HG03432 (cell line): Measurements from ENCODE around the gene KRT13.
A peak's percentile ranks its signal among the peaks of the same experiment; 100 is the strongest.

Experiments used
- ATAC-seq: cut with Tn5 transposase; IDR thresholded peaks from one replicate; pipeline ENCODE4 v1.9.1; 2021; ENCODE audit warnings: mild to moderate bottlenecking, moderate library complexity; ENCODE audit not compliant: unreplicated experiment

Gene KRT13

DNA sequence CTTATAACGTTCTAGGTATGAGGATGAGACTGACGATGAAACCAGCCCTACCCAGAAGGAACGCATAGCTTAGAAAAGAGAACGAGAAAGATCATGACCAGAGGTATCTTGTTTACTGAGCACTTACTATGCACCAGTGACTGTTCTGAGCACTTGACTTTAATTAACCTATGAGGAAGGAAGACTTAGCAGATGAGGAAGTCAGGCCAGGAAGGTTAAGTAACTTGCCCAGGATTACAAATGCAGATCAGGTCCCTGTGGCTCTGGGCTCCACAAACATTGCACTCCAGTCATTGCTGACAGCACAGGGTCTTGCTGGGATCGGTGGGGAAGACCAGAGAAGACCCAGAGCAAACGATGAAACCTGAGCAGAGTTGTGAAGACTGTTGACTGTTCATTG, 7.1 kb downstream of the KRT13 start:
- ATAC-seq: no peak

GRCh38 chr17:41496803-41497484, 8.5 kb downstream of the KRT13 start:
- peak; percentile 55 for ATAC-seq

GRCh38 chr17:41494524-41494923, 10.9 kb downstream of the KRT13 start:
- ATAC-seq: no peak

DNA sequence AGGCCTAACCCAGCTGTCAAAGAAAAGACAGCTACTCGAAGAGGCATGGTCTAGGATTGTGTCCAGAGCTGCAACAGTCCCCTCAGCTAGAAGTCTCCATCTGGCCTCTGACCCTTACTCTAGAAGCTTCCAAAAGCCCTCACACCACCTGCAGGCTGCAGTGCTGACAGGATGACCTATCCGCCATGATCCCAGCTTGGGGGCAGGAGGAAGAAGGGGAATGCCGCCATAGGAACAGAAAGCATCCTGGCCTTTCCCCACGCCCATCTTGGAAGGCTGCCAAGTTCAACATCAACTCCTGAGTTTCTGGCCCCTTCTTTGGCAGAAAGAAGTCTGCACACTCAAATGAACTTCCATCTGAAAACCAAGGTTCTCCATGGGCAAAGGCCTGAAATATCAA, 12.6 kb downstream of the KRT13 start:
- ATAC-seq: no peak

DNA sequence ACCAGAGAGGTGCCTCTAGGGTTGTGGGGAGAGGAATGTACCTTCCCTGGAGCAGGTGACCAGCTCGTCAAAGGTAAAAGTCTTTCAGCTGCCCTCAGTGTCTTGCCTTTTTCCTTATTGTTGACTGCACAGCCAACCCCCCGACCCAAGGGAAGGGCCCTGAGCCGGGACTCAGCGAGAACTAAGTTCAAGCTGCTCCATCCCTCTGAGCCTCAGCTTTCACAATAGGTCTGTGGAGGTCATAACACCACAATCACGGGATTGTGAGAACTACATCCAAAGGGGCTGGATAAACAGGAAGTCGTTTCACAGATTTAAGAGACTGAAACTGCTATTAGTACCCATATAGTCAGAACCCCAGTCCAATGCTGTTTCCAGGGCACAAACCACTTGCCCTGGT, 13.1 kb downstream of the KRT13 start:
- no peak for ATAC-seq

GRCh38 chr17:41491476-41491875, 13.9 kb downstream of the KRT13 start:
- ATAC-seq: no peak

- no peak for ATAC-seq
These were observed 15.1 kb downstream of the KRT13 start for GRCh38 chr17:41490000-41490990.

- ATAC-seq: no peak
These were observed 15.9 kb downstream of the KRT13 start, which contains the start of gene KRT36 for GRCh38 chr17:41489531-41489930. Gene KRT36, minus strand, starts transcription at chr17:41489910. Its CDS starts 46 bp downstream, at chr17:41489864.

- no peak for ATAC-seq
These were observed 18.4 kb downstream of the KRT13 start for GRCh38 chr17:41486809-41487530.

GRCh38 chr17:41486316-41486715, 19.1 kb downstream of the KRT13 start:
- no peak for ATAC-seq

- ATAC-seq: no peak
These were observed 20.2 kb downstream of the KRT13 start for GRCh38 chr17:41484920-41485904.

DNA sequence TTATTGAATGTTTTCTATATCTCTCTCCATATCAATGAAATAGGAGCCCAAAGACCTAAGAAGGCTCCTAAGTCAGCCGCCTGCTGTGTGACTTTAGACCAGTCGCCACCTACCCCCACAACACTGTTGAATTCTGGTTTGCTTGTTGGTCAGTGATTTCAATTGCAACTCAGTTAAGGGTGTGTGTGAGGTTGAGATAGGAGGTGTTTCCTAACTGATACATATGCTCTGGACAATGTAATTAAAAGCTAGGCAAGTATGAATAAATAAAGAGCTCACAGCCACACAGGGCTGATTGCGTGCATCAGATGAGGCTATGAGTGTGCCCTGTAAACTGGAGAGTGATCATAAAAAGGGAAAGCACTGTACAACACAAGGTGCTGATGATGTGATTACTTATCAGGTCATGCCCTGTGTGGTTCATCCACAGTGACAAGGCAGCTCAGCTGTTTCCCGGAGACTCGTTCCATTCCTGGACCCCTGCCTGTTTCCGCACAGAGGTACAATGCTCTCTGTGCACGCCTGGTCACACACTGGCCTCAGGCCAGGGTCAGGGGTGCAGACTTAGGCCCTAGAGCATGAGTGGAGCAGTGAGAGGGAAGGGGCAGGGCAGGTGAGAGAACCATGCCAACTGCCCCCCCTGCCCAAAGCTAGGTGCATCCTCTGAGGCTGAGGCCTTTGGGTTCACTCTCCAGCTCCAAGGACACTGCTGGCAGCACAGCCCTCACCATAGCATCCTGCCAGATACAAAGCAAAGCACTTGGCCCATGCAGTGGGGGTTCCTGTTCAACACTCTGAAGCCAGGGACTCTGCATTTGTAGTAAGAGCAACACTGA, 21.2 kb downstream of the KRT13 start:
- ATAC-seq: no peak

GRCh38 chr17:41483531-41483930, 21.9 kb downstream of the KRT13 start:
- no peak for ATAC-seq

- no peak for ATAC-seq
These were observed 24.4 kb downstream of the KRT13 start, which contains the start of gene KRT35 for GRCh38 chr17:41481036-41481435. Gene KRT35, minus strand, starts transcription at chr17:41481151. Its CDS starts 54 bp downstream, at chr17:41481097.

DNA sequence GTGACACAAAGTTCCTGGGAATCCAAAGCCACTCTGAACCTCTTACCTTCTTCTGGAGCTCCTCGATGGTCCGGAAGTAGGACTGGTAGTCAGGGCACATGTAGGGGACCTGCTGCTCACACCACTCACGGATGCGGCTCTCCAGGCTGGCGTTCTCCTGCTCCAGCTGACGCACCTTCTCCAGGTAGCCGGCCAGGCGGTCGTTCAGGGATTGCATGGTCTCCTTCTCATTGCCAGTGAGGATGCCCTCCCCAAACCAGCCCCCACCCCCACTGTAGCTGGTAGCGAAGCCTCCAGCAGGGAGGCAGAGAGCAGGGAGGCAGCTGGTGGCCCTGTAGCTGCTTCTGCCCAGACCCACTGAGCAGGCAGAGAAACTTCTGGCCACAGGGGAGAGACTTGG, 24.8 kb downstream of the KRT13 start:
- no peak for ATAC-seq

DNA sequence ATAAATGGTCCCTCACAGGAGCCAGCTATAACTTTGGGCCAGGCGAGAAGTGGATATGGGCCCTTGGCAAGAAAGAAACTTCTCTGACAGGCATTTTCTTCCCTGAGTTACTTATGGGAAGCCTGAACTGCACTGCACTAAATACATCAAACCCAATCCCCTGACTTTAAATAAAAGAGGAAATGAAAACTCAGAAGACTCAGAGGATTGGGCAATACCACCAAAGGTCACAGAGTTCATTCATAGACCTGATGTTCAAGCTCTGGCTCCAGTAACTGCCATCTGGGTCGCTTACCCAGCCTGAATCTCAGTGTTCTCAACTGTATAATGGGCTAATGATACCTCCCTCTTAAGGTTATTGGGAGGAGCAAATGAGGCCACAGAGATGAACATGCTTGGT, 25.3 kb downstream of the KRT13 start:
- no peak for ATAC-seq

DNA sequence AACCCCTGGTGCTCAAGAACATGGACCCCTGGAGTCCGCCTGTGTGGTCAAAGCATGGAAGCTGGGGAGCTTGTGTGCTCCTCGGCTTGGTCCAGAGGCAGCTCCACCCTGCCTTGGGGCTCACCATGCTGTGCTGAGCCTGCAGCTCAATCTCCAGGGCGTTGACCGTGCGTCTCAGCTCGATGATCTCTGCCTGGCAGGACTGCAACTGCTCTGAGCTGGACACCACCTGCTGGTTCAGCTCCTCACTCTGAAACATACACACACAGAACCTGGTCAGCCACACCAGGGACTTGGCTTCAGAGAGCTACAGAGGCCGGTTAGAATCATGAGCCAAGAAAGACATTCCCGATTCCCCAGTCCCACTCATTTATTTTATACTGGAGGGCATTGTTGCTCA, 27.2 kb downstream of the KRT13 start:
- ATAC-seq: no peak

DNA sequence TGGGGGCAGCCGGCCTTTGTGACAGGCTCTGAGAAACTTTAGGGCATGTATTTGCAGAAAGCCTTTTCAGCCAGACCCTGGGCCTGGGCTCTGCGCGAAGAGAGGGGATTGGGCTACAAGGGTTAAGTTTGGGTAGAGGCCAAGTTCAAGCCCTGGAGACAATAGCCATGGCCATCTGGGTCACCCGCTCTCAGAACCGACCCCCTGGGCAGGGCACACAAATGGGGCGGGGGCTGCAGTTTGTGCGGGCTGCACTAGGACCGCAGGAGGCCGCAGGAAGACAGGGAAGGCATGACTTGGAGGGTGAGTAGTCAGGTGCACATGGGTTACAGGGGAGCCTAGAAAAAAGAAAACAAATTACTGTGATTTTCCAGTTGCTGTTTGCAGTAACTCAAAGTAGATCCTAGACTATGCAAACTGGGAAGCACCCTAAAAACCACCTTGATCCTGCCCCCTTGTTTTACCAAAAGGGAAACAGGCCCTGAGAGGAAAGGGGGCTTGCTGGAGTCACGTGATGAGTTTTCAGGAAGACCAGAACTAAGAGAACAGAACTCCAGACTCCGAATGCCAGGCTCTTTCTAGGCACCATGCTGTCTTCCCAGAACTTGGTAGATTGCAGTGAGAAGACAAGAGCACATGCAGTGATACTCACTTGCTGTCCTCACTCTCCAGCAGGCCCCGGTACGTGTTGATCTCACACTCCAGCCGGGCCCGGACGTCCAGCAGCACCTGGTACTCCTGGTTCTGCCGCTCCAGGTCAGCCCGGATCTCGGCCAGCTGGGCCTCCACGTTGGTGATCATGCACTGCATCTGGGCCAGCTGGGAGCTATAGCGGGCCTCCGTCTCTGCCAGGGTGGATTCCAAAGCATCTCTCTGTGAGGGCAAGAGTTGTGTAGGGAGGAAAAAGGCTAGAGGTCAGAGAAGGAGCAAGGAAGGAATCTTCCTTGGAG, 28.3 kb downstream of the KRT13 start:
- ATAC-seq: no peak
